ENCODE results near the gene TET1. TPM values are rescaled to one million over a fixed set of nuclear protein-coding genes. Genes with fewer than 3 reads are reported as not detected.
A peak's percentile ranks its signal among the peaks of the same experiment; 100 is the strongest.

TET1 gene
- polyA plus RNA-seq, 3 donors, result 0.01 to 0.08 (median 0.06) TPM

- H3K9me3 ChIP-seq (replicated peaks in 1 of 2; ENCODE audit: control insufficient read depth in 1 of 2, insufficient read depth in 1 of 2, low read length in 2 of 2), result peaks cover 0 to 3% of the 10 kb centered on the region in 2 donors
- WGBS (ENCODE audit: insufficient coverage), result 100% methylated on average over 1 of the region's 2 CpGs
- no peak for TF ChIP-seq CTCF (IDR thresholded peaks at IDR 0.05)
- peaks cover 17 to 21% of the 10 kb centered on the region in 2 donors for H3K4me1 ChIP-seq (ENCODE audit: control insufficient read depth in 1 of 2, insufficient read depth in 2 of 2, low read length in 2 of 2)
- Mint-ChIP-seq H3K9me3 (peaks cover 0 to 15% (median 4%) of the 10 kb centered on the region in 7 donors), H3K4me1 (peaks cover 31% of the 10 kb centered on the region), H3K27ac (no peak overlapping the region), H3K4me3 (peak overlapping the region in 1 of 2 donors; percentile 75), H3K36me3 (peaks cover 5 to 6% of the 10 kb centered on the region in 2 donors), H3K27me3 (ENCODE audit: low read depth in 3 of 3) (peaks cover 73 to 85% (median 73%) of the 10 kb centered on the region in 3 donors)
- no peak overlapping the region for H3K27ac ChIP-seq (ENCODE audit: low read depth in 1 of 2, low read length in 2 of 2)
- H2AFZ ChIP-seq (ENCODE audit: insufficient read depth, low read depth, low read length, poor library complexity, severe bottlenecking), result no peak overlapping the region
- H3K9ac ChIP-seq (ENCODE audit: insufficient read depth, low read length, poor library complexity, severe bottlenecking), result no peak overlapping the region
- intact Hi-C loops (cut with micrococcal nuclease), result no loop called here
- no peaks in the 10 kb centered on the region for H4K20me1 ChIP-seq (ENCODE audit: insufficient read depth, low read length)
- H3K4me3 ChIP-seq (replicated peaks in 1 of 3; ENCODE audit: low read depth in 2 of 3, low read length in 3 of 3), result no peak overlapping the region
- H3K27me3 ChIP-seq (ENCODE audit: control insufficient read depth in 2 of 2, insufficient read depth in 2 of 2, low read length in 2 of 2), result peaks cover 52 to 71% of the 10 kb centered on the region in 2 donors
- no peaks in the 10 kb centered on the region for H3K36me3 ChIP-seq (replicated peaks in 1 of 2; ENCODE audit: control insufficient read depth in 1 of 2, insufficient read depth in 2 of 2, low read length in 2 of 2)
- DNase-seq, result no peak
- H3K79me2 ChIP-seq (ENCODE audit: insufficient read depth, low read length), result no peaks in the 10 kb centered on the region
- H3K4me2 ChIP-seq (replicated peaks; ENCODE audit: extremely low read depth, low read length, poor library complexity, severe bottlenecking), result no peak overlapping the region
These were observed 1.7 kb upstream of the TET1 start for GRCh38 chr10:68558478-68558877.

- Histone ChIP-seq H3K27ac (ENCODE audit: low read depth in 1 of 2, low read length in 2 of 2) (no peak overlapping the region), H4K20me1 (ENCODE audit: insufficient read depth, low read length) (no peaks in the 10 kb centered on the region), H3K9ac (ENCODE audit: insufficient read depth, low read length, poor library complexity, severe bottlenecking) (no peak overlapping the region), H3K4me2 (replicated peaks; ENCODE audit: extremely low read depth, low read length, poor library complexity, severe bottlenecking) (no peak overlapping the region), H3K79me2 (ENCODE audit: insufficient read depth, low read length) (no peaks in the 10 kb centered on the region), H2AFZ (ENCODE audit: insufficient read depth, low read depth, low read length, poor library complexity, severe bottlenecking) (no peak overlapping the region), H3K27me3 (ENCODE audit: control insufficient read depth in 2 of 2, insufficient read depth in 2 of 2, low read length in 2 of 2) (peaks cover 56 to 78% of the 10 kb centered on the region in 2 donors), H3K4me1 (ENCODE audit: control insufficient read depth in 1 of 2, insufficient read depth in 2 of 2, low read length in 2 of 2) (peaks cover 17 to 21% of the 10 kb centered on the region in 2 donors), H3K9me3 (replicated peaks in 1 of 2; ENCODE audit: control insufficient read depth in 1 of 2, insufficient read depth in 1 of 2, low read length in 2 of 2) (peaks cover 0 to 5% of the 10 kb centered on the region in 2 donors), H3K4me3 (replicated peaks in 1 of 3; ENCODE audit: low read depth in 2 of 3, low read length in 3 of 3) (no peak overlapping the region), H3K36me3 (replicated peaks in 1 of 2; ENCODE audit: control insufficient read depth in 1 of 2, insufficient read depth in 2 of 2, low read length in 2 of 2) (no peaks in the 10 kb centered on the region)
- DNase-seq, result no peak
- Mint-ChIP-seq H3K4me3 (peak overlapping the region in 1 of 2 donors; percentile 88), H3K27ac (no peak overlapping the region), H3K36me3 (peaks cover 5 to 6% of the 10 kb centered on the region in 2 donors), H3K27me3 (ENCODE audit: low read depth in 3 of 3) (peaks cover 75 to 89% (median 81%) of the 10 kb centered on the region in 3 donors), H3K9me3 (peaks cover 0 to 15% (median 4%) of the 10 kb centered on the region in 7 donors), H3K4me1 (peaks cover 31% of the 10 kb centered on the region)
- intact Hi-C loops (cut with micrococcal nuclease), result no loop called here
- WGBS (ENCODE audit: insufficient coverage), result 83% methylated on average over 2 of the region's 4 CpGs
- no peak for TF ChIP-seq CTCF (IDR thresholded peaks at IDR 0.05)
These were observed 886 bp upstream of the TET1 start for GRCh38 chr10:68559251-68559650.

Data from CD14-positive monocyte (primary cell).